Stimulated activated CD8-positive, alpha-beta memory T cell treated with anti-CD3 and anti-CD28 coated beads, Interleukin-15, amount 100 ng/mL, for 24 hours (primary cell): ENCODE measurements around the gene ACP2.
"Not testable (repeated sequence)": the region's sequence is repeated elsewhere in the genome, so short reads cannot be mapped to it uniquely, and the experiment has no call there.

Experiments
- DNase-seq: peaks from one replicate; pipeline ENCODE4 v3.0.0-alpha.2; 2020; ENCODE audit warnings: low read depth

The ACP2 gene

GRCh38 chr11:47241841-47242301 lies 6.7 kb downstream of the ACP2 start:
- no peak for DNase-seq

- no peak for DNase-seq
Observed at GRCh38 chr11:47239852-47240251, 8.8 kb downstream of the ACP2 start.

GRCh38 chr11:47236482-47236881 lies 12.1 kb downstream of the ACP2 start:
- DNase-seq, result no peak

GRCh38 chr11:47235163-47235562 lies 13.5 kb downstream of the ACP2 start:
- no peak for DNase-seq

- DNase-seq, result no peak
Observed at GRCh38 chr11:47234669-47235100, 13.9 kb downstream of the ACP2 start.

- no peak for DNase-seq
Observed at GRCh38 chr11:47233989-47234668, 14.5 kb downstream of the ACP2 start.

- DNase-seq, result no peak
Observed at GRCh38 chr11:47233051-47233450, 15.6 kb downstream of the ACP2 start.

GRCh38 chr11:47229161-47229560 lies 19.5 kb downstream of the ACP2 start:
- no peak for DNase-seq

GRCh38 chr11:47225552-47226400 lies 22.8 kb downstream of the ACP2 start:
- DNase-seq, result no peak

- DNase-seq, result no peak
Observed at GRCh38 chr11:47222696-47223095, 25.9 kb downstream of the ACP2 start.

- no peak for DNase-seq
Observed at GRCh38 chr11:47220401-47220821, 28.2 kb downstream of the ACP2 start.

- DNase-seq, result peak; percentile 40
Observed at GRCh38 chr11:47216121-47216798, 32.4 kb downstream of the ACP2 start.

GRCh38 chr11:47215366-47215910 lies 33.2 kb downstream of the ACP2 start:
- no peak for DNase-seq

- peak; percentile 50 for DNase-seq
Observed at GRCh38 chr11:47213950-47214565, 34.6 kb downstream of the ACP2 start.

GRCh38 chr11:47212938-47213337 lies 35.7 kb downstream of the ACP2 start:
- no peak for DNase-seq

- no peak for DNase-seq
Observed at GRCh38 chr11:47208628-47209027, 40.0 kb downstream of the ACP2 start.

GRCh38 chr11:47208008-47208552 lies 40.5 kb downstream of the ACP2 start:
- not testable (repeated sequence) for DNase-seq

GRCh38 chr11:47207459-47207858 lies 41.2 kb downstream of the ACP2 start:
- no peak for DNase-seq

- not testable (repeated sequence) for DNase-seq
Observed at GRCh38 chr11:47206577-47206976, 42.0 kb downstream of the ACP2 start.

- DNase-seq, result no peak
Observed at GRCh38 chr11:47204637-47204989, 44.0 kb downstream of the ACP2 start.

GRCh38 chr11:47202576-47202975 lies 46.0 kb downstream of the ACP2 start:
- no peak for DNase-seq

GRCh38 chr11:47201015-47201414 lies 47.6 kb downstream of the ACP2 start:
- no peak for DNase-seq
